K562 (cell line): ENCODE results near the gene ERCC1. TPM values are rescaled to one million over a fixed set of nuclear protein-coding genes. Genes with fewer than 3 reads are reported as not detected.

Experiments
- BCOR ChIP-seq: fragments of 450-650 bp; IDR thresholded peaks from 2 replicates; pipeline ENCODE4 v1.6.1; 2016
- BDP1 ChIP-seq: IDR thresholded peaks from 3 replicates; pipeline ENCODE4 v1.6.1; 2011; ENCODE audit not compliant: insufficient read length, insufficient read depth
- BRD4 ChIP-seq: fragments of 200-600 bp; sonication (generic); IDR thresholded peaks from 2 replicates; pipeline ENCODE4 v1.6.1; 2017; ENCODE audit warnings: inconsistent platforms
- CHCHD3 ChIP-seq: fragments of 250-450 bp; sonication (Bioruptor Pico); IDR thresholded peaks from 2 replicates; pipeline ENCODE4 v2.1.2; 2022; ENCODE audit warnings: mild to moderate bottlenecking
- E2F3 ChIP-seq: fragments of 250-450 bp; sonication (Bioruptor Pico); IDR thresholded peaks from 2 replicates; pipeline ENCODE4 v1.4.0; 2020; ENCODE audit warnings: mild to moderate bottlenecking
- GATA2 ChIP-seq: sonication (generic); formaldehyde crosslinking; IDR thresholded peaks from 2 replicates; pipeline ENCODE4 v1.4.0; 2020; ENCODE audit warnings: mild to moderate bottlenecking, missing genetic modification reagents
- HIVEP1 ChIP-seq: fragments of 250-450 bp; sonication (Bioruptor Pico); IDR thresholded peaks from 2 replicates; pipeline ENCODE4 v1.4.0; 2020; ENCODE audit warnings: mild to moderate bottlenecking
- MYC ChIP-seq, 2 experiments: fragments of 250-450 bp in 1 of 2; sonication (Bioruptor Pico) in 1 of 2; IDR thresholded peaks; 2 replicates each; pipeline versions ENCODE4 v1.5.1 to v1.6.1; 2012 to 2021; ENCODE audit warnings: low read depth in 2 of 2, borderline replicate concordance in 1 of 2, improper control_type of control experiment in 1 of 2, low read length in 1 of 2, mild to moderate bottlenecking in 1 of 2, moderate library complexity in 1 of 2
- NEUROD1 ChIP-seq: fragments of 150-350 bp; IDR thresholded peaks from 2 replicates; pipeline ENCODE4 v1.6.1; 2014; ENCODE audit warnings: borderline replicate concordance, low read length, low read depth; ENCODE audit not compliant: partially characterized antibody
- OTX1 ChIP-seq: fragments of 450-650 bp; formaldehyde crosslinking; IDR thresholded peaks from 2 replicates; pipeline ENCODE4 v1.4.0; 2022; ENCODE audit warnings: mild to moderate bottlenecking
- PYGO2 ChIP-seq: fragments of 450-650 bp; IDR thresholded peaks from 2 replicates; pipeline ENCODE4 v1.6.1; 2016; ENCODE audit warnings: mild to moderate bottlenecking, missing genetic modification characterization, moderate library complexity, missing compliant biosample characterization
- RBBP5 ChIP-seq: fragments of 200-600 bp; sonication (generic); IDR thresholded peaks from 2 replicates; pipeline ENCODE4 v1.6.1; 2012; ENCODE audit warnings: borderline replicate concordance, mild to moderate bottlenecking, low read length, control low read depth, inconsistent platforms; ENCODE audit not compliant: insufficient read depth, poor library complexity, severe bottlenecking
- TAF1 ChIP-seq: IDR thresholded peaks from 2 replicates; pipeline ENCODE4 v1.6.1; 2011; ENCODE audit warnings: mild to moderate bottlenecking, low read length, moderate library complexity; ENCODE audit not compliant: insufficient read depth, control insufficient read depth, severe bottlenecking; ENCODE audit errors: extremely low read depth
- TRIM28 ChIP-seq: fragments of 450-650 bp; IDR thresholded peaks from 2 replicates; pipeline ENCODE4 v1.6.1; 2017
- ZNF324 ChIP-seq: fragments of 250-450 bp; sonication (Bioruptor Pico); IDR thresholded peaks from 2 replicates; pipeline ENCODE4 v1.4.0; 2020; ENCODE audit warnings: mild to moderate bottlenecking
- ZNF444 ChIP-seq: fragments of 250-450 bp; sonication (Bioruptor Pico); IDR thresholded peaks from 2 replicates; pipeline ENCODE4 v1.4.0; 2020; ENCODE audit warnings: mild to moderate bottlenecking, moderate library complexity
- polyA plus RNA-seq, 8 experiments: library from polyadenylated mRNA; depleted of rRNA in 4 of 8; stranded (reverse) in 5 of 8; unstranded in 3 of 8; fragments of >200 nt; fragmentation: Nextera tagmentation in 2 of 8; fragmentation: Illumina TruSeq in 1 of 8; extraction: Ambion mirVana in 2 of 8; extraction: Trizol in 1 of 8; gene quantifications; 2 replicates each; pipeline versions ENCODE4 v1.2.1 to v1.2.3, GENCODE V29; 2011 to 2014; ENCODE audit warnings: inconsistent platforms in 1 of 8, missing spikeins in 1 of 8
- total RNA-seq, 7 experiments: library from RNA; depleted of rRNA in 6 of 7; stranded (reverse); fragments of >200 nt in 6 of 7; fragmentation: Illumina TruSeq in 2 of 7; extraction: Trizol in 2 of 7; gene quantifications; 2 replicates each; pipeline versions ENCODE4 v1.2.1 to v1.2.3, GENCODE V29; 2011 to 2021; ENCODE audit warnings: low replicate concordance in 1 of 7
- TF ChIP-seq, protein P1 (sequence below): fragments of 450-650 bp; formaldehyde crosslinking; IDR thresholded peaks from 2 replicates; pipeline ENCODE4 v1.4.0; 2020; ENCODE audit warnings: mild to moderate bottlenecking
- TF ChIP-seq, protein P2 (sequence below): fragments of 450-650 bp; IDR thresholded peaks from 2 replicates; pipeline ENCODE4 v1.6.1; 2016; ENCODE audit warnings: low read depth
- TF ChIP-seq, protein P3 (sequence below): fragments of 450-650 bp; formaldehyde crosslinking; IDR thresholded peaks from 2 replicates; pipeline ENCODE4 v1.4.0; 2020; ENCODE audit warnings: mild to moderate bottlenecking, moderate library complexity

ERCC1 gene
- total and polyA plus RNA-seq, 9 of the 15 experiments (the other 6 are each of a cell fraction or from before 2014, with no cell fraction given) = 9.3 to 92.6 (median 60.0) TPM

DNA sequence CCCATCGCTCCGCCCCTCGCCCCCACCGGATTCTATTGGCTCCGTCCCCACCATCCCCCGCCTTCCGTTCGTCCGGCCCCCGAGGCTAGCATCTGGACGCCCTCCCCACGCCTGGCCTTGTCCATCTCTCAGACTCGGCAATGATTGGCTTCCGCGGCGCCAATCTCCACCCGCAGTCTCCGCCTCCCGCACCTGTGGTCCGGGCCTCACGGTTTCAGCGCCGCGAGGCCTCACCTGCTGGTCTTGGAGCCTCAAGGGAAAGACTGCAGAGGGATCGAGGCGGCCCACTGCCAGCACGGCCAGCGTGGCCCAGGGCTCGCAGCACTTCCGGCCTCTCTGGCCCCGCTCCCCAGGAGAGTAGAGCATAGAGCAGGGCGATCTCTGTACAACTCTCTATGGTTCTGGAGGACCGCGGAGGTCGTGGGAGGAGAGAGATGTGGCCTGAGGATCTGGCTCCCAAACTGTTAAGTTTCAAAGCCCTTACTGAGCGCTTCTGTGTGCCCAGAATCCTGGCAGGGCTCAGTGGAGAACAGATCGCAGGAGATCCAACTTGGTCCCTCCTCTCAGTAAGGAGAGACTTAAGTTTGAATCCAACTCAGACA, at the start of gene ERCC1 (continued):
- TF ChIP-seq BDP1 = no peak
- TF ChIP-seq BCOR = no peak
- no peak for TF ChIP-seq NEUROD1
- no peak for TF ChIP-seq ZNF444
- no peak for TF ChIP-seq ZNF324 (CRISPR knock-in tag)
- TF ChIP-seq TAF1 = peak; percentile 89
- no peak for TF ChIP-seq E2F3
- TF ChIP-seq HIVEP1 (CRISPR knock-in tag) = no peak
- TF ChIP-seq, protein P1, sequence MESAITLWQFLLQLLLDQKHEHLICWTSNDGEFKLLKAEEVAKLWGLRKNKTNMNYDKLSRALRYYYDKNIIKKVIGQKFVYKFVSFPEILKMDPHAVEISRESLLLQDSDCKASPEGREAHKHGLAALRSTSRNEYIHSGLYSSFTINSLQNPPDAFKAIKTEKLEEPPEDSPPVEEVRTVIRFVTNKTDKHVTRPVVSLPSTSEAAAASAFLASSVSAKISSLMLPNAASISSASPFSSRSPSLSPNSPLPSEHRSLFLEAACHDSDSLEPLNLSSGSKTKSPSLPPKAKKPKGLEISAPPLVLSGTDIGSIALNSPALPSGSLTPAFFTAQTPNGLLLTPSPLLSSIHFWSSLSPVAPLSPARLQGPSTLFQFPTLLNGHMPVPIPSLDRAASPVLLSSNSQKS (CRISPR knock-in tag) = no peak
- TF ChIP-seq, protein P2, sequence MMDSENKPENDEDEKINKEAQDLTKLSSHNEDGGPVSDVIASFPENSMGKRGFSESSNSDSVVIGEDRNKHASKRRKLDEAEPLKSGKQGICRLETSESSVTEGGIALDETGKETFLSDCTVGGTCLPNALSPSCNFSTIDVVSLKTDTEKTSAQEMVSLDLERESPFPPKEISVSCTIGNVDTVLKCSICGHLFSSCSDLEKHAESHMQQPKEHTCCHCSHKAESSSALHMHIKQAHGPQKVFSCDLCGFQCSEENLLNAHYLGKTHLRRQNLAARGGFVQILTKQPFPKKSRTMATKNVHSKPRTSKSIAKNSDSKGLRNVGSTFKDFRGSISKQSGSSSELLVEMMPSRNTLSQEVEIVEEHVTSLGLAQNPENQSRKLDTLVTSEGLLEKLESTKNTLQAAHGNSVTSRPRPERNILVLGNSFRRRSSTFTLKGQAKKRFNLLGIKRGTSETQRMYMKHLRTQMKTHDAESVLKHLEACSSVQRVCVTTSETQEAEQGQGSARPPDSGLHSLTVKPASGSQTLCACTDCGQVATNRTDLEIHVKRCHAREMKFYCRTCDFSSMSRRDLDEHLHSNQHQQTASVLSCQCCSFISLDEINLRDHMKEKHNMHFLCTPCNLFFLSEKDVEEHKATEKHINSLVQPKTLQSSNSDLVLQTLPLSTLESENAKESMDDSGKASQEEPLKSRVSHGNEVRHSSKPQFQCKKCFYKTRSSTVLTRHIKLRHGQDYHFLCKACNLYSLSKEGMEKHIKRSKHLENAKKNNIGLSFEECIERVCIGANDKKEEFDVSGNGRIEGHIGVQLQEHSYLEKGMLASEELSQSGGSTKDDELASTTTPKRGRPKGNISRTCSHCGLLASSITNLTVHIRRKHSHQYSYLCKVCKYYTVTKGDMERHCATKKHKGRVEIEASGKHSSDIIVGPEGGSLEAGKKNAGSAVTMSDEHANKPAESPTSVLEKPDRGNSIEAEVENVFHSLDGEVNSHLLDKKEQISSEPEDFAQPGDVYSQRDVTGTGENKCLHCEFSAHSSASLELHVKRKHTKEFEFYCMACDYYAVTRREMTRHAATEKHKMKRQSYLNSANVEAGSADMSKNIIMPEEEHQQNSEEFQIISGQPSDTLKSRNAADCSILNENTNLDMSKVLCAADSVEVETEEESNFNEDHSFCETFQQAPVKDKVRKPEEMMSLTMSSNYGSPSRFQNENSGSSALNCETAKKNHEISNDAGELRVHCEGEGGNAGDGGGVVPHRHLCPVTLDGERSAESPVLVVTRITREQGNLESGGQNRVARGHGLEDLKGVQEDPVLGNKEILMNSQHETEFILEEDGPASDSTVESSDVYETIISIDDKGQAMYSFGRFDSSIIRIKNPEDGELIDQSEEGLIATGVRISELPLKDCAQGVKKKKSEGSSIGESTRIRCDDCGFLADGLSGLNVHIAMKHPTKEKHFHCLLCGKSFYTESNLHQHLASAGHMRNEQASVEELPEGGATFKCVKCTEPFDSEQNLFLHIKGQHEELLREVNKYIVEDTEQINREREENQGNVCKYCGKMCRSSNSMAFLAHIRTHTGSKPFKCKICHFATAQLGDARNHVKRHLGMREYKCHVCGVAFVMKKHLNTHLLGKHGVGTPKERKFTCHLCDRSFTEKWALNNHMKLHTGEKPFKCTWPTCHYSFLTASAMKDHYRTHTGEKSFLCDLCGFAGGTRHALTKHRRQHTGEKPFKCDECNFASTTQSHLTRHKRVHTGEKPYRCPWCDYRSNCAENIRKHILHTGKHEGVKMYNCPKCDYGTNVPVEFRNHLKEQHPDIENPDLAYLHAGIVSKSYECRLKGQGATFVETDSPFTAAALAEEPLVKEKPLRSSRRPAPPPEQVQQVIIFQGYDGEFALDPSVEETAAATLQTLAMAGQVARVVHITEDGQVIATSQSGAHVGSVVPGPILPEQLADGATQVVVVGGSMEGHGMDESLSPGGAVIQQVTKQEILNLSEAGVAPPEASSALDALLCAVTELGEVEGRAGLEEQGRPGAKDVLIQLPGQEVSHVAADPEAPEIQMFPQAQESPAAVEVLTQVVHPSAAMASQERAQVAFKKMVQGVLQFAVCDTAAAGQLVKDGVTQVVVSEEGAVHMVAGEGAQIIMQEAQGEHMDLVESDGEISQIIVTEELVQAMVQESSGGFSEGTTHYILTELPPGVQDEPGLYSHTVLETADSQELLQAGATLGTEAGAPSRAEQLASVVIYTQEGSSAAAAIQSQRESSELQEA = no peak
- no peak for TF ChIP-seq PYGO2
- TF ChIP-seq BRD4 = no peak
- peak; percentile 96 for TF ChIP-seq MYC (IDR thresholded peaks at IDR 0.05; ENCODE audit: low read depth, low read length)
- peak; percentile 94 for TF ChIP-seq MYC (CRISPR knock-in tag; IDR thresholded peaks at IDR 0.05; ENCODE audit: borderline replicate concordance, low read depth)
- TF ChIP-seq RBBP5 = no peak
- no peak for TF ChIP-seq GATA2 (CRISPR knock-in tag)
- no peak; the same call in 1 of the 2 replicates for TF ChIP-seq CHCHD3 (CRISPR knock-in tag)
- peak; percentile 49; the same call in 1 of the 2 replicates for TF ChIP-seq TRIM28
- TF ChIP-seq OTX1 = no peak
- TF ChIP-seq, protein P3, sequence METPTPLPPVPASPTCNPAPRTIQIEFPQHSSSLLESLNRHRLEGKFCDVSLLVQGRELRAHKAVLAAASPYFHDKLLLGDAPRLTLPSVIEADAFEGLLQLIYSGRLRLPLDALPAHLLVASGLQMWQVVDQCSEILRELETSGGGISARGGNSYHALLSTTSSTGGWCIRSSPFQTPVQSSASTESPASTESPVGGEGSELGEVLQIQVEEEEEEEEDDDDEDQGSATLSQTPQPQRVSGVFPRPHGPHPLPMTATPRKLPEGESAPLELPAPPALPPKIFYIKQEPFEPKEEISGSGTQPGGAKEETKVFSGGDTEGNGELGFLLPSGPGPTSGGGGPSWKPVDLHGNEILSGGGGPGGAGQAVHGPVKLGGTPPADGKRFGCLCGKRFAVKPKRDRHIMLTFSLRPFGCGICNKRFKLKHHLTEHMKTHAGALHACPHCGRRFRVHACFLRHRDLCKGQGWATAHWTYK (CRISPR knock-in tag) = peak; percentile 56
